Effector memory CD8-positive, alpha-beta T cell (primary cell): ENCODE data around the gene CHRNE.

ENCODE experiments used
- ATAC-seq: fragments of 150-1000 bp; cut with Tn5 transposase; replicated peaks from 2 replicates; pipeline ENCODE4 v1.10.0; 2021; ENCODE audit warnings: mild to moderate bottlenecking, moderate library complexity
- DNase-seq, 3 experiments: peaks; one replicate each; pipeline ENCODE4 v3.0.0; 2021
- H3K27ac Mint-ChIP-seq, 2 donors: one replicate each; pipeline ENCODE4 v1.8.0; 2022; ENCODE audit warnings: mild to moderate bottlenecking in 2 of 2, mixed read lengths in 2 of 2, moderate library complexity in 2 of 2
- H3K27me3 Mint-ChIP-seq, 2 donors: one replicate each; pipeline ENCODE4 v1.8.0; 2022; ENCODE audit warnings: mixed read lengths in 2 of 2
- H3K36me3 Mint-ChIP-seq: one replicate; pipeline ENCODE4 v1.8.0; 2022; ENCODE audit warnings: mild to moderate bottlenecking, moderate library complexity, mixed read lengths; ENCODE audit not compliant: insufficient read depth
- H3K4me1 Mint-ChIP-seq, 2 donors: one replicate each; pipeline ENCODE4 v1.8.0; 2022; ENCODE audit warnings: low read depth in 2 of 2, mixed read lengths in 2 of 2
- H3K4me3 Mint-ChIP-seq, 2 donors: one replicate each; pipeline ENCODE4 v1.8.0; 2022; ENCODE audit warnings: mild to moderate bottlenecking in 2 of 2, mixed read lengths in 2 of 2, moderate library complexity in 2 of 2
- H3K9me3 Mint-ChIP-seq, 2 donors: one replicate each; pipeline ENCODE4 v1.8.0; 2022; ENCODE audit warnings: mixed read lengths in 2 of 2

CHRNE gene

GRCh38 chr17:4896332-4897197, 6.3 kb downstream of the CHRNE start:
- H3K9me3 Mint-ChIP-seq, result no peaks in the 10 kb centered on the region

GRCh38 chr17:4895657-4896331, 7.1 kb downstream of the CHRNE start:
- Mint-ChIP-seq H3K4me3 (no peak overlapping the region), H3K36me3 (peaks cover 51% of the 10 kb centered on the region), H3K9me3 (no peaks in the 10 kb centered on the region), H3K27ac (peak overlapping the region in 1 of 2 donors; percentile 57), H3K4me1 (peaks cover 16 to 17% of the 10 kb centered on the region in 2 donors), H3K27me3 (no peaks in the 10 kb centered on the region)
- ATAC-seq (no peak), DNase-seq (no peak)

More at GRCh38 chr17:4896332-4897197, 6.3 kb downstream of the CHRNE start:
- H3K27ac Mint-ChIP-seq, result peak overlapping the region in 1 of 2 donors; percentile 44
- H3K4me3 Mint-ChIP-seq, result no peak overlapping the region
- peaks cover 55% of the 10 kb centered on the region for H3K36me3 Mint-ChIP-seq
- no peak for ATAC-seq
- H3K4me1 Mint-ChIP-seq, result peaks cover 19 to 20% of the 10 kb centered on the region in 2 donors
- no peak for DNase-seq
- H3K27me3 Mint-ChIP-seq, result no peaks in the 10 kb centered on the region

- H3K4me1 Mint-ChIP-seq, result peaks cover 13% of the 10 kb centered on the region in 2 donors
- DNase-seq (no peak), ATAC-seq (no peak)
- peak overlapping the region in 1 of 2 donors; percentile 57 for H3K27ac Mint-ChIP-seq
- no peaks in the 10 kb centered on the region for H3K9me3 Mint-ChIP-seq
- no peak overlapping the region for H3K4me3 Mint-ChIP-seq
- H3K27me3 Mint-ChIP-seq, result no peaks in the 10 kb centered on the region
- H3K36me3 Mint-ChIP-seq, result peaks cover 50% of the 10 kb centered on the region
Observed at GRCh38 chr17:4895121-4895520, 7.8 kb downstream of the CHRNE start.

GRCh38 chr17:4893721-4894560, 9.0 kb downstream of the CHRNE start:
- Mint-ChIP-seq H3K36me3 (peaks cover 46% of the 10 kb centered on the region), H3K4me3 (no peak overlapping the region), H3K9me3 (no peaks in the 10 kb centered on the region)

GRCh38 chr17:4893272-4893671, 9.6 kb downstream of the CHRNE start:
- Mint-ChIP-seq H3K36me3 (peaks cover 49% of the 10 kb centered on the region), H3K27me3 (no peaks in the 10 kb centered on the region), H3K4me3 (no peak overlapping the region), H3K9me3 (no peaks in the 10 kb centered on the region), H3K4me1 (peaks cover under 1 to 2% of the 10 kb centered on the region in 2 donors), H3K27ac (no peak overlapping the region)
- DNase-seq, result no peak
- no peak for ATAC-seq

More at GRCh38 chr17:4893721-4894560, 9.0 kb downstream of the CHRNE start:
- peaks cover 4 to 5% of the 10 kb centered on the region in 2 donors for H3K4me1 Mint-ChIP-seq
- H3K27ac Mint-ChIP-seq, result peak overlapping the region in 1 of 2 donors; percentile 41
- no peak for ATAC-seq
- no peaks in the 10 kb centered on the region for H3K27me3 Mint-ChIP-seq
- DNase-seq, result no peak

- Mint-ChIP-seq H3K27me3 (no peaks in the 10 kb centered on the region), H3K9me3 (no peaks in the 10 kb centered on the region), H3K4me3 (no peak overlapping the region), H3K4me1 (no peaks in the 10 kb centered on the region), H3K27ac (peak overlapping the region in 1 of 2 donors; percentile 4), H3K36me3 (peaks cover 54% of the 10 kb centered on the region)
- ATAC-seq (no peak), DNase-seq (no peak)
Observed at GRCh38 chr17:4892499-4893221, 10.2 kb downstream of the CHRNE start.

GRCh38 chr17:4891411-4892410, 11.2 kb downstream of the CHRNE start:
- Mint-ChIP-seq H3K9me3 (no peaks in the 10 kb centered on the region), H3K4me3 (no peak overlapping the region), H3K4me1 (no peaks in the 10 kb centered on the region), H3K27ac (no peak overlapping the region), H3K27me3 (no peaks in the 10 kb centered on the region), H3K36me3 (peaks cover 63% of the 10 kb centered on the region)
- ATAC-seq (no peak), DNase-seq (no peak)

- H3K36me3 Mint-ChIP-seq, result peaks cover 52% of the 10 kb centered on the region
- no peak overlapping the region for H3K4me3 Mint-ChIP-seq
- peaks cover 0 to 3% of the 10 kb centered on the region in 2 donors for H3K4me1 Mint-ChIP-seq
- DNase-seq (no peak), ATAC-seq (no peak)
- H3K27me3 Mint-ChIP-seq, result no peaks in the 10 kb centered on the region
- H3K9me3 Mint-ChIP-seq, result no peaks in the 10 kb centered on the region
- H3K27ac Mint-ChIP-seq, result no peak overlapping the region
Observed at GRCh38 chr17:4887581-4887980, 15.3 kb downstream of the CHRNE start.

- no peaks in the 10 kb centered on the region for H3K27me3 Mint-ChIP-seq
- H3K4me1 Mint-ChIP-seq, result peaks cover 2 to 3% of the 10 kb centered on the region in 2 donors
- H3K9me3 Mint-ChIP-seq, result no peaks in the 10 kb centered on the region
- peak overlapping the region in 1 of 2 donors; percentile 31 for H3K27ac Mint-ChIP-seq
- H3K36me3 Mint-ChIP-seq, result peaks cover 52% of the 10 kb centered on the region
- H3K4me3 Mint-ChIP-seq, result no peak overlapping the region
- no peak for ATAC-seq
- DNase-seq, result no peak
Observed at GRCh38 chr17:4886830-4887229, 16.1 kb downstream of the CHRNE start.

- Mint-ChIP-seq H3K4me3 (no peak overlapping the region), H3K9me3 (no peaks in the 10 kb centered on the region), H3K27ac (no peak overlapping the region), H3K27me3 (no peaks in the 10 kb centered on the region), H3K36me3 (peaks cover 42% of the 10 kb centered on the region), H3K4me1 (peaks cover 3 to 5% of the 10 kb centered on the region in 2 donors)
- ATAC-seq, result no peak
- DNase-seq, result no peak
Observed at GRCh38 chr17:4884489-4884888, 18.4 kb downstream of the CHRNE start.

- DNase-seq, result peak; percentile 53 to 59 (median 58)
- Mint-ChIP-seq H3K9me3 (no peaks in the 10 kb centered on the region), H3K27ac (no peak overlapping the region), H3K27me3 (no peaks in the 10 kb centered on the region), H3K36me3 (peaks cover 38% of the 10 kb centered on the region), H3K4me3 (no peak overlapping the region), H3K4me1 (peaks cover 6 to 8% of the 10 kb centered on the region in 2 donors)
- peak; percentile 90 for ATAC-seq
Observed at GRCh38 chr17:4881761-4882555, 20.9 kb downstream of the CHRNE start.
